Neural progenitor cell (in vitro differentiated cells): ENCODE measurements around the gene CCSER1. TPM values are rescaled to one million over a fixed set of nuclear protein-coding genes. Genes with fewer than 3 reads are reported as not detected.
A peak's percentile ranks its signal among the peaks of the same experiment; 100 is the strongest.

ENCODE experiments used
- DNase-seq: peaks from one replicate; pipeline ENCODE4 v3.0.0-alpha.2; 2016; ENCODE audit warnings: low spot score
- H2AFZ ChIP-seq: fragments of 200-600 bp; sonication (generic); replicated peaks from 2 replicates; pipeline ENCODE4 v1.6.1; 2016; ENCODE audit warnings: antibody characterized with exemption
- H3F3A ChIP-seq: fragments of 200-600 bp; sonication (generic); 2 replicates; pipeline ENCODE4 v1.6.1; 2016; ENCODE audit warnings: antibody characterized with exemption, low read depth
- H3K27ac ChIP-seq: fragments of 200-600 bp; sonication (generic); 2 replicates; pipeline ENCODE4 v1.5.1; 2016; ENCODE audit warnings: mild to moderate bottlenecking
- H3K27me3 ChIP-seq: fragments of 200-600 bp; sonication (generic); 2 replicates; pipeline ENCODE4 v1.6.1; 2016; ENCODE audit warnings: mild to moderate bottlenecking, moderate library complexity
- H3K36me3 ChIP-seq: fragments of 200-600 bp; sonication (generic); 2 replicates; pipeline ENCODE4 v1.5.1; 2016
- H3K4me1 ChIP-seq: fragments of 200-600 bp; sonication (generic); 2 replicates; pipeline ENCODE4 v1.6.1; 2016; ENCODE audit warnings: mixed run types
- H3K4me2 ChIP-seq: fragments of 200-600 bp; sonication (generic); 2 replicates; pipeline ENCODE4 v1.6.1; 2016
- H3K4me3 ChIP-seq: fragments of 200-600 bp; sonication (generic); 2 replicates; pipeline ENCODE4 v1.5.1; 2016
- H3K79me2 ChIP-seq: fragments of 200-600 bp; sonication (generic); 2 replicates; pipeline ENCODE4 v1.6.1; 2016; ENCODE audit warnings: low read depth
- H3K9ac ChIP-seq: fragments of 200-600 bp; sonication (generic); 2 replicates; pipeline ENCODE4 v1.6.1; 2016
- H3K9me3 ChIP-seq: fragments of 200-600 bp; sonication (generic); 2 replicates; pipeline ENCODE4 v1.5.1; 2016; ENCODE audit warnings: low read depth
- H4K20me1 ChIP-seq: fragments of 200-600 bp; sonication (generic); 2 replicates; pipeline ENCODE4 v1.6.1; 2016; ENCODE audit warnings: low read depth
- H3K27ac Mint-ChIP-seq: 3 replicates; pipeline ENCODE4 v1.8.0; 2021; ENCODE audit warnings: mixed read lengths
- H3K27me3 Mint-ChIP-seq: 2 replicates; pipeline ENCODE4 v1.8.0; 2022; ENCODE audit warnings: low read depth, mild to moderate bottlenecking, inconsistent platforms, moderate library complexity, mixed read lengths; ENCODE audit not compliant: insufficient read depth
- H3K36me3 Mint-ChIP-seq: 3 replicates; pipeline ENCODE4 v1.8.0; 2021; ENCODE audit warnings: mixed read lengths
- H3K4me1 Mint-ChIP-seq: 3 replicates; pipeline ENCODE4 v1.8.0; 2021; ENCODE audit warnings: mixed read lengths
- H3K4me3 Mint-ChIP-seq: 3 replicates; pipeline ENCODE4 v1.8.0; 2021; ENCODE audit warnings: mild to moderate bottlenecking, moderate library complexity, mixed read lengths
- H3K9me3 Mint-ChIP-seq: 3 replicates; pipeline ENCODE4 v1.8.0; 2020; ENCODE audit warnings: mixed read lengths
- EZH2 ChIP-seq: fragments of 200-600 bp; sonication (generic); IDR thresholded peaks from 2 replicates; pipeline ENCODE4 v1.6.1; 2017; ENCODE audit warnings: antibody characterized with exemption, mild to moderate bottlenecking, moderate library complexity
- EZH2phosphoT487 ChIP-seq: fragments of 200-600 bp; sonication (generic); IDR thresholded peaks from 2 replicates; pipeline ENCODE4 v1.6.1; 2017; ENCODE audit warnings: antibody characterized with exemption
- total RNA-seq: library from RNA; depleted of rRNA; stranded (reverse); fragments of >200 nt; gene quantifications from 2 replicates; pipeline ENCODE4 v1.2.3, GENCODE V29; 2015; ENCODE audit warnings: low replicate concordance
- TF ChIP-seq, protein P1 (sequence below): fragments of 200-600 bp; sonication (generic); IDR thresholded peaks from 2 replicates; pipeline ENCODE4 v1.5.1; 2017; ENCODE audit warnings: antibody characterized with exemption, mild to moderate bottlenecking

The CCSER1 gene
- total RNA-seq, 1 donor from 2014 or later: 0.77 TPM

DNA sequence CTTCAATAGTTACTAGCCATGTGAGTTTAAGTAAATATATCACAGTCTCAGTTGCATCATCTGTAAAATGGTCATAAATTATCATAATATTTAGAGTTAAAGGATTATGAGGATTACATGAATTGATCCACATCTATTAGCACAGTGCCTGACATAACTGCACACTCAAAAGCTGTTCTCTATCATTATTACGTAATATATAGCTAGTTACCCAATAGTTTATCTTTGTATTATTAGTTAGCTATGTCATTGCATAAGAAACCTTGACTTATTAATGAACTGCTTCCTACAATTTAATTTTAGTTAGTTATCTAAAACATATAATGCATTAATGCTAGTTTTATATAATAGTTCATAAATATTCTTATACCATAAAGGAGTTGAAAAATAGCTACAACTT lies 1099.7 kb downstream of the CCSER1 start:
- Histone ChIP-seq H2AFZ (no peak overlapping the region), H4K20me1 (no peaks in the 10 kb centered on the region), H3K36me3 (no peaks in the 10 kb centered on the region), H3K9ac (no peak overlapping the region), H3F3A (no peaks in the 10 kb centered on the region), H3K4me1 (no peaks in the 10 kb centered on the region), H3K4me3 (no peak overlapping the region), H3K4me2 (no peak overlapping the region), H3K79me2 (no peaks in the 10 kb centered on the region), H3K27me3 (no peaks in the 10 kb centered on the region), H3K27ac (no peak overlapping the region), H3K9me3 (no peaks in the 10 kb centered on the region)
- H3K9me3 Mint-ChIP-seq: no peaks in the 10 kb centered on the region
- no peaks in the 10 kb centered on the region for H3K4me1 Mint-ChIP-seq
- H3K4me3 Mint-ChIP-seq: no peak overlapping the region
- no peaks in the 10 kb centered on the region for H3K36me3 Mint-ChIP-seq
- TF ChIP-seq, protein P1, sequence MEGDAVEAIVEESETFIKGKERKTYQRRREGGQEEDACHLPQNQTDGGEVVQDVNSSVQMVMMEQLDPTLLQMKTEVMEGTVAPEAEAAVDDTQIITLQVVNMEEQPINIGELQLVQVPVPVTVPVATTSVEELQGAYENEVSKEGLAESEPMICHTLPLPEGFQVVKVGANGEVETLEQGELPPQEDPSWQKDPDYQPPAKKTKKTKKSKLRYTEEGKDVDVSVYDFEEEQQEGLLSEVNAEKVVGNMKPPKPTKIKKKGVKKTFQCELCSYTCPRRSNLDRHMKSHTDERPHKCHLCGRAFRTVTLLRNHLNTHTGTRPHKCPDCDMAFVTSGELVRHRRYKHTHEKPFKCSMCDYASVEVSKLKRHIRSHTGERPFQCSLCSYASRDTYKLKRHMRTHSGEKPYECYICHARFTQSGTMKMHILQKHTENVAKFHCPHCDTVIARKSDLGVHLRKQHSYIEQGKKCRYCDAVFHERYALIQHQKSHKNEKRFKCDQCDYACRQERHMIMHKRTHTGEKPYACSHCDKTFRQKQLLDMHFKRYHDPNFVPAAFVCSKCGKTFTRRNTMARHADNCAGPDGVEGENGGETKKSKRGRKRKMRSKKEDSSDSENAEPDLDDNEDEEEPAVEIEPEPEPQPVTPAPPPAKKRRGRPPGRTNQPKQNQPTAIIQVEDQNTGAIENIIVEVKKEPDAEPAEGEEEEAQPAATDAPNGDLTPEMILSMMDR: no peak
- no peak for TF ChIP-seq EZH2phosphoT487
- no peak for TF ChIP-seq EZH2
- DNase-seq: no peak
- peaks cover 2% of the 10 kb centered on the region for H3K27me3 Mint-ChIP-seq
- H3K27ac Mint-ChIP-seq: no peak overlapping the region

DNA sequence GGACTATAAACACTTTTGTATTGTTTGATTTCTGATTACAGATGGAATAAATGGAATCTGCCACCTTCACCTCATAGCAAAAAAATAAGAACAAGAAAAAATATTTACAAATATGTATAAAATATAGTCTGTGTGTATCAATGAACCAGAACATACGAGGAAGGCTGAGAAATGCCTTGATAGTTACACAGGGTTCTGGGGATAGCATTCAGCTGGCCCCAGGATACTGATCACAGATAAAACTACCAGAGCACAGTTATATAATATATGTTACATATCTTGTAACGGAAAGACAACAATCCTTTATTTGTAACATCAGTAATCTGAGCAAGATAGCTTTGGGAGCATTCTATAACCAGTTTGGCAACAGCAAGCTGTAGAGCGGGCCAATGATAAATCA lies 1101.5 kb downstream of the CCSER1 start:
- H3K27ac ChIP-seq: no peak overlapping the region
- peaks cover 2% of the 10 kb centered on the region for H3K27me3 Mint-ChIP-seq

DNA sequence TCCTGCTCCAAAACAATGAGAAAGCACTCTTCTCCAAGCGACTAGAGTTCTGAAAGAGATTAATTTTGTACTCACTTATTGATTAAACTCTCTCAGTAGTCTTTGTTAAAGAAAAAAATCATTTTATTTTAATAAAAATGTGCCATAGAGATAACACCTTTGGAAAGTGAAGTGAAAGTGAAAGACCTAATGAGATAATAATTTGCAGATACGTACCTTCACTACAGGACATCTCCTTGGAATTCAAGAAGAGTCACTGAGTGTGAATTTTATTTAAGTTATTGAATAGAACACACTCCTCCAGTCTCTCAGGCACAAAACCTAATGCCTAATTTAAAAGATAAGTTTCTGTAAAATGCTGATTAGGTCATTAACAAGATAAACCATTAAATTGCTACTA lies 1106.0 kb downstream of the CCSER1 start:
- Histone ChIP-seq H3K27me3 (no peaks in the 10 kb centered on the region), H3K4me2 (no peak overlapping the region), H3K4me1 (no peaks in the 10 kb centered on the region), H3K9me3 (no peaks in the 10 kb centered on the region), H3K4me3 (no peak overlapping the region), H3K79me2 (no peaks in the 10 kb centered on the region), H3F3A (no peaks in the 10 kb centered on the region), H2AFZ (peak overlapping the region; percentile 72), H3K27ac (no peak overlapping the region), H3K9ac (no peak overlapping the region), H3K36me3 (no peaks in the 10 kb centered on the region), H4K20me1 (no peaks in the 10 kb centered on the region)
- H3K9me3 Mint-ChIP-seq: no peaks in the 10 kb centered on the region
- H3K4me3 Mint-ChIP-seq: no peak overlapping the region
- no peak for TF ChIP-seq EZH2phosphoT487
- TF ChIP-seq, protein P1: no peak
- TF ChIP-seq EZH2: no peak
- peaks cover 2% of the 10 kb centered on the region for H3K27me3 Mint-ChIP-seq
- DNase-seq: no peak
- H3K36me3 Mint-ChIP-seq: no peaks in the 10 kb centered on the region
- no peak overlapping the region for H3K27ac Mint-ChIP-seq
- no peaks in the 10 kb centered on the region for H3K4me1 Mint-ChIP-seq

More for the DNA sequence above, 1101.5 kb downstream of the CCSER1 start:
- Histone ChIP-seq H3K36me3 (no peaks in the 10 kb centered on the region), H2AFZ (no peak overlapping the region), H3F3A (no peaks in the 10 kb centered on the region), H3K9ac (no peak overlapping the region), H3K79me2 (no peaks in the 10 kb centered on the region), H3K4me2 (no peak overlapping the region), H3K27me3 (no peaks in the 10 kb centered on the region), H4K20me1 (no peaks in the 10 kb centered on the region), H3K4me3 (no peak overlapping the region), H3K4me1 (no peaks in the 10 kb centered on the region), H3K9me3 (no peaks in the 10 kb centered on the region)
- H3K36me3 Mint-ChIP-seq: no peaks in the 10 kb centered on the region
- H3K4me3 Mint-ChIP-seq: no peak overlapping the region
- DNase-seq: no peak
- H3K9me3 Mint-ChIP-seq: no peaks in the 10 kb centered on the region
- H3K27ac Mint-ChIP-seq: no peak overlapping the region
- no peak for TF ChIP-seq EZH2
- no peak for TF ChIP-seq EZH2phosphoT487
- TF ChIP-seq, protein P1: no peak
- H3K4me1 Mint-ChIP-seq: no peaks in the 10 kb centered on the region
